HepG2 (cell line): ENCODE results near the gene AMOT. TPM values are rescaled to one million over a fixed set of nuclear protein-coding genes. Genes with fewer than 3 reads are reported as not detected.
A peak's percentile ranks its signal among the peaks of the same experiment; 100 is the strongest.

ENCODE experiments used
- ATAC-seq: fragments of 200-7000 bp; cut with Tn5 transposase; 3 replicates; pipeline ENCODE4 v1.9.1; 2020; ENCODE audit warnings: mild to moderate bottlenecking, moderate library complexity
- BruUV-seq: library from RNA; stranded (reverse); fragments of 400-500 nt; replicated peaks from 2 replicates; lab custom pipeline; 2021; lab: Mats Ljungman, UMichigan
- CTCF ChIA-PET: fragments of 300-600 bp; formaldehyde crosslinking; extraction: SDS; loops from one replicate; lab custom pipeline; 2021; ENCODE audit warnings: low total read pairs, inconsistent platforms, low intra/inter-chr PET ratio; lab: Yijun Ruan, JAX
- POLR2A ChIA-PET: fragments of 350-600 bp; sonication (Branson Sonifier 250); formaldehyde crosslinking; loops from one replicate; lab custom pipeline; 2020; ENCODE audit warnings: antibody characterized with exemption, inconsistent platforms; lab: Yijun Ruan, JAX
- DNase-seq: peaks from one replicate; pipeline ENCODE4 v3.0.0-alpha.2; 2015; ENCODE audit warnings: low spot score
- FAIRE-seq: peaks from 3 replicates; lab custom pipeline; 2011; peaks lifted over from hg19 to GRCh38; lab: Jason Lieb, UNC
- H2AFZ ChIP-seq: one replicate; pipeline ENCODE4 v1.6.1; 2011; ENCODE audit warnings: low read length, inconsistent platforms
- H3K27ac ChIP-seq: fragments of 300-600 bp; 3 replicates; pipeline ENCODE4 v1.8.0; 2011; ENCODE audit warnings: mixed run types, mild to moderate bottlenecking, mixed read lengths, low read length, inconsistent platforms; ENCODE audit not compliant: insufficient read depth; ENCODE audit errors: extremely low read length
- H3K27me3 ChIP-seq, 2 experiments: fragments of 200-600 bp in 1 of 2; 2 replicates in 1 of 2; 3 replicates in 1 of 2; pipeline versions ENCODE4 v1.6.0 to v1.8.0; 2011; ENCODE audit warnings: low read length in 2 of 2, mild to moderate bottlenecking in 2 of 2, moderate library complexity in 2 of 2, inconsistent platforms in 1 of 2; ENCODE audit not compliant: insufficient read depth in 2 of 2, control insufficient read depth in 1 of 2
- H3K36me3 ChIP-seq, 2 experiments: fragments of 200-600 bp in 1 of 2; replicated peaks in 1 of 2; 2 replicates in 1 of 2; 3 replicates in 1 of 2; pipeline versions ENCODE4 v1.5.1 to v1.8.0; 2011; ENCODE audit warnings: low read length in 2 of 2, inconsistent platforms in 1 of 2; ENCODE audit not compliant: insufficient read depth in 2 of 2, control insufficient read depth in 1 of 2
- H3K4me1 ChIP-seq: 2 replicates; pipeline ENCODE4 v1.5.1; 2012; ENCODE audit warnings: low read length, inconsistent platforms; ENCODE audit not compliant: insufficient read depth
- H3K4me2 ChIP-seq: 2 replicates; pipeline ENCODE4 v1.6.0; 2011; ENCODE audit warnings: low read depth, low read length, inconsistent platforms
- H3K4me3 ChIP-seq, 3 experiments: fragments of 200-600 bp in 1 of 3; sonication (generic), shearing (Covaris generic) in 1 of 3; replicated peaks in 1 of 3; 2 replicates each; pipeline ENCODE4 v1.5.1; 2011 to 2016; ENCODE audit warnings: low read length in 3 of 3, inconsistent platforms in 2 of 3, low read depth in 2 of 3, mild to moderate bottlenecking in 2 of 3, control low read depth in 1 of 3, mixed read lengths in 1 of 3; ENCODE audit not compliant: insufficient read depth in 1 of 3
- H3K79me2 ChIP-seq: one replicate; pipeline ENCODE4 v1.6.1; 2011; ENCODE audit warnings: low read length, inconsistent platforms; ENCODE audit not compliant: insufficient read depth
- H3K9ac ChIP-seq: 2 replicates; pipeline ENCODE4 v1.6.0; 2011; ENCODE audit warnings: mild to moderate bottlenecking, low read depth, low read length, inconsistent platforms; ENCODE audit not compliant: insufficient read depth
- H3K9me3 ChIP-seq: 2 replicates; pipeline ENCODE4 v1.5.1; 2012; ENCODE audit warnings: mild to moderate bottlenecking, low read length
- H4K20me1 ChIP-seq: 2 replicates; pipeline ENCODE4 v1.6.0; 2011; ENCODE audit warnings: inconsistent platforms, mild to moderate bottlenecking, low read length, moderate library complexity; ENCODE audit not compliant: insufficient read depth
- CHCHD3 ChIP-seq: sonication (generic); formaldehyde crosslinking; IDR thresholded peaks from 2 replicates; pipeline ENCODE4 v1.8.0; 2022; ENCODE audit warnings: mild to moderate bottlenecking, missing genetic modification reagents, moderate library complexity
- CREB3 ChIP-seq: sonication (generic); formaldehyde crosslinking; IDR thresholded peaks from 2 replicates; pipeline ENCODE4 v1.5.0; 2020; ENCODE audit warnings: missing genetic modification reagents
- FOXP1 ChIP-seq, 2 experiments: fragments of 450-650 bp in 1 of 2; IDR thresholded peaks; 2 replicates each; pipeline ENCODE4 v1.6.1; 2017 to 2018; ENCODE audit warnings: antibody characterized with exemption in 1 of 2
- SIX1 ChIP-seq: sonication (generic); formaldehyde crosslinking; IDR thresholded peaks from 2 replicates; pipeline ENCODE4 v1.4.0; 2020; ENCODE audit warnings: missing genetic modification reagents, borderline replicate concordance
- ZKSCAN5 ChIP-seq: sonication (generic); formaldehyde crosslinking; IDR thresholded peaks from 2 replicates; pipeline ENCODE4 v1.5.1; 2020; ENCODE audit warnings: mild to moderate bottlenecking, missing genetic modification reagents
- ZMYM4 ChIP-seq: sonication (generic); formaldehyde crosslinking; IDR thresholded peaks from 2 replicates; pipeline ENCODE4 v1.8.1; 2023; ENCODE audit warnings: mild to moderate bottlenecking, missing genetic modification reagents
- ZSCAN5A ChIP-seq: sonication (generic); formaldehyde crosslinking; IDR thresholded peaks from 2 replicates; pipeline ENCODE4 v1.8.0; 2022; ENCODE audit warnings: mild to moderate bottlenecking, missing genetic modification reagents, borderline replicate concordance
- WGBS: methylation state at CpG from one replicate; pipeline ENCODE4 v1.1.6; 2017; ENCODE audit warnings: low lambda C conversion rate; 5-methylcytosine and 5-hydroxymethylcytosine counted together
- in situ Hi-C: cut with HindIII; loops from 2 replicates; pipeline ENCODE4 v1.10.0; 2017; ENCODE audit warnings: low pct_unique_long_range_greater_than_20kb; ENCODE audit not compliant: extremely low pct_ligation_motif_present
- intact Hi-C: fragments of 100-400 bp; cut with micrococcal nuclease; formaldehyde crosslinking; loops from one replicate; pipeline ENCODE4 v1.10.0; 2022; ENCODE audit not compliant: unreplicated experiment
- polyA plus RNA-seq, 8 experiments: library from polyadenylated mRNA; depleted of rRNA in 3 of 8; stranded (reverse) in 7 of 8; unstranded in 1 of 8; fragments of >200 nt; fragmentation: Illumina TruSeq in 4 of 8; extraction: Trizol in 4 of 8; gene quantifications; 2 replicates each; pipeline versions ENCODE4 v1.2.1 to v1.2.3, GENCODE V29; 2011 to 2016; ENCODE audit warnings: low read depth in 4 of 8, missing spikeins in 1 of 8, mixed read lengths in 1 of 8; ENCODE audit not compliant: insufficient read depth in 1 of 8
- total RNA-seq, 5 experiments: library from RNA; depleted of rRNA; stranded (reverse); fragments of >200 nt; fragmentation: Illumina TruSeq; extraction: Trizol; gene quantifications; 2 replicates each; pipeline ENCODE4 v1.2.3, GENCODE V29; 2016; ENCODE audit warnings: low read depth in 1 of 5

Gene AMOT
- total and polyA plus RNA-seq, 2 of the 13 experiments (the other 11 are each of a cell fraction or from before 2014, with no cell fraction given): 0.13 to 0.91 TPM

- H3K79me2 ChIP-seq: no peaks in the 10 kb centered on the region
These were observed 55.9 kb downstream of the AMOT start for GRCh38 chrX:112784692-112785091.

More at GRCh38 chrX:112784692-112785091, 55.9 kb downstream of the AMOT start:
- ATAC-seq (no peak), FAIRE-seq (no peak), DNase-seq (no peak)
- H3K4me2 ChIP-seq: 0 out of 2 replicates have a peak overlapping the region, but pooled peaks have one; percentile 45
- H3K4me3 ChIP-seq: no peak overlapping the region
- TF ChIP-seq FOXP1 (IDR thresholded peaks at IDR 0.05): no peak
- TF ChIP-seq FOXP1 (CRISPR knock-in tag; IDR thresholded peaks at IDR 0.05): no peak
- TF ChIP-seq CREB3: no peak
- no peak for TF ChIP-seq ZSCAN5A (CRISPR knock-in tag)
- TF ChIP-seq ZMYM4 (CRISPR knock-in tag): no peak
- TF ChIP-seq SIX1 (CRISPR knock-in tag): no peak
- no peak for TF ChIP-seq CHCHD3
- no peak for TF ChIP-seq ZKSCAN5 (CRISPR knock-in tag)
- no peaks in the 10 kb centered on the region for H4K20me1 ChIP-seq
- H3K27me3 ChIP-seq: no peaks in the 10 kb centered on the region
- no peaks in the 10 kb centered on the region for H3K36me3 ChIP-seq
- no CpG with 5 or more reads among the region's 3 CpGs for WGBS
- no peak overlapping the region for H3K9ac ChIP-seq
- CTCF ChIA-PET: no interaction called here
- H3K9me3 ChIP-seq: no peaks in the 10 kb centered on the region
- H3K4me1 ChIP-seq: peaks cover 31% of the 10 kb centered on the region
- intact Hi-C loops (no loop called here), in situ Hi-C loops (no loop called here)
- no peak overlapping the region for H2AFZ ChIP-seq
- H3K27ac ChIP-seq: no peak overlapping the region
- BruUV-seq: no TSS peak
- POLR2A ChIA-PET: no interaction called here
